Spleen (tissue), 11 donors: ENCODE measurements around the gene FKBP7. TPM values are rescaled to one million over a fixed set of nuclear protein-coding genes. Genes with fewer than 3 reads are reported as not detected.

Experiments
- DNase-seq: peaks from one replicate; pipeline ENCODE4 v3.0.0-alpha.2; 2020
- H3K27ac ChIP-seq, 8 donors: fragments of 200-600 bp; sonication (generic) in 7 of 8; 1 replicate in 4 of 8; 2 replicates in 4 of 8; pipeline versions ENCODE4 v1.5.0 to v1.8.0; 2016 to 2021; ENCODE audit warnings: inconsistent platforms in 4 of 8, mild to moderate bottlenecking in 4 of 8, moderate library complexity in 1 of 8
- H3K27me3 ChIP-seq, 7 donors: fragments of 200-600 bp; sonication (generic) in 6 of 7; replicated peaks in 1 of 7; 1 replicate in 4 of 7; 2 replicates in 3 of 7; pipeline versions ENCODE4 v1.5.0 to v1.8.0; 2016 to 2021; ENCODE audit warnings: inconsistent platforms in 3 of 7, mild to moderate bottlenecking in 1 of 7
- H3K36me3 ChIP-seq, 6 donors: fragments of 200-600 bp; sonication (generic) in 5 of 6; 1 replicate in 4 of 6; 2 replicates in 2 of 6; pipeline versions ENCODE4 v1.5.0 to v1.8.0; 2016 to 2021; ENCODE audit warnings: inconsistent platforms in 2 of 6
- H3K4me1 ChIP-seq, 6 donors: fragments of 200-600 bp; sonication (generic) in 5 of 6; 1 replicate in 3 of 6; 2 replicates in 3 of 6; pipeline versions ENCODE4 v1.5.0 to v1.8.0; 2016 to 2021; ENCODE audit warnings: inconsistent platforms in 3 of 6
- H3K4me3 ChIP-seq, 8 donors: fragments of 200-600 bp; sonication (generic) in 7 of 8; 1 replicate in 4 of 8; 2 replicates in 4 of 8; pipeline versions ENCODE4 v1.5.0 to v1.8.0; 2016 to 2021; ENCODE audit warnings: inconsistent platforms in 4 of 8, mild to moderate bottlenecking in 4 of 8, moderate library complexity in 2 of 8
- H3K9me3 ChIP-seq, 8 donors: fragments of 200-600 bp; sonication (generic) in 7 of 8; 1 replicate in 4 of 8; 2 replicates in 4 of 8; pipeline versions ENCODE4 v1.5.0 to v1.8.0; 2016 to 2021; ENCODE audit warnings: inconsistent platforms in 4 of 8
- POLR2A ChIP-seq, 3 donors: fragments of 450-650 bp; IDR thresholded peaks; one replicate each; pipeline ENCODE4 v1.5.1; 2017; ENCODE audit warnings: antibody characterized with exemption in 3 of 3, mild to moderate bottlenecking in 1 of 3
- POLR2AphosphoS5 ChIP-seq, 3 donors: sonication (generic); formaldehyde crosslinking; IDR thresholded peaks; one replicate each; pipeline ENCODE4 v1.5.1; 2017; ENCODE audit warnings: antibody characterized with exemption in 3 of 3
- WGBS, 5 donors: extraction: QIAGEN DNeasy Blood & Tissue Kit in 3 of 5; methylation state at CpG; one replicate each; pipeline versions ENCODE4 v1.1.5 to v1.1.7; 2013 to 2018; 5-methylcytosine and 5-hydroxymethylcytosine counted together
- intact Hi-C: fragments of 100-400 bp; cut with DNase I; formaldehyde crosslinking; loops from one replicate; pipeline ENCODE4 v1.15.0; 2023; ENCODE audit warnings: low total_unique reads
- polyA plus RNA-seq, 3 donors: library from polyadenylated mRNA; stranded (reverse); fragments of 200-250 nt; gene quantifications; one replicate each; pipeline ENCODE4 v1.2.1, GENCODE V29; 2013
- total RNA-seq, 7 donors: library from RNA; depleted of rRNA in 3 of 7; stranded (reverse); fragments of >200 nt in 3 of 7; fragmentation: NEBNext Ultra II Directional in 4 of 7; extraction: Animal tissue kit (Norgen Biotek cat#: 25700) in 4 of 7; gene quantifications; one replicate each; pipeline versions ENCODE4 v1.1.0 to v1.2.1, GENCODE V29; 2016 to 2021
- TF ChIP-seq, protein P1 (sequence below), 11 experiments: fragments of 200-600 bp in 7 of 11; fragments of 450-650 bp in 4 of 11; sonication (generic) in 4 of 11; IDR thresholded peaks in 8 of 11; conservative IDR thresholded peaks in 3 of 11; 1 replicate in 7 of 11; 2 replicates in 4 of 11; pipeline versions ENCODE4 v1.4.0 to v1.8.0; 2016 to 2021; ENCODE audit warnings: antibody characterized with exemption in 11 of 11, inconsistent platforms in 4 of 11, mild to moderate bottlenecking in 1 of 11
- donor health status: healthy with polysubstance abuse.
- donor health status: DM: no; HTN: no; CAD: no; lungs with moderate emphysema.
- donor health status: DM: no; HTN: no; CAD: no.
- donor health status: Bipolar disorder and iron deficiency.
- donor health status: healthy.
- donor health status: DM: no; HTN: no; CAD: no.
- donor health status: DM: yes; HTN: yes; CAD: no.

FKBP7 gene
- total and polyA plus RNA-seq, 10 donors, result 1.8 to 5.8 (median 3.6) TPM

DNA sequence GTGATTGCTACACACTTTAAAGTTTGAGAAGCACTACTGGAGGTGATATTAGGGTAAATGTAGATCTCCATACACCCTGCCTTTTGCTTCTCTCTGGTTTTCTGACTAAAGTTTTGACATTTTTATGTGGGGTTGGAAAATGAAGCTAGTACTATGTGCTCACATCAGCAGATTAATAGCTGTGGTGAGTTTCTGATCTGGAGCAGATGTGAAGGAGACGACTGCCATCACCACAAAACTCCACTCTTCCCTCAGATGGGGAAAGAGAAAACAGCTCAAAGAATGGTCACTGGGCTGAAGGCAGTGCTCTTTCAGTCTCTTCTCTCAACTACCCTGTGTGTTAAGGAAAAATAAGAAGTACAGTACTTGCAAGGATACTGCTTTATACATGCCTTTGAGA is 39.1 kb upstream of the FKBP7 start:
- WGBS, 5 donors, result 79 to 96% (median 82%) methylated on average over 1 of the region's 1 CpG
- Histone ChIP-seq H3K4me1 (peaks cover 0 to 1% (median 0%) of the 10 kb centered on the region in 6 donors), H3K4me3 (no peak overlapping the region), H3K36me3 (peaks cover 0 to 41% (median 8%) of the 10 kb centered on the region in 6 donors), H3K27ac (no peak overlapping the region), H3K27me3 (no peaks in the 10 kb centered on the region), H3K9me3 (no peaks in the 10 kb centered on the region)
- intact Hi-C loops, result no loop called here
- DNase-seq, result no peak
- TF ChIP-seq POLR2A (IDR thresholded peaks at IDR 0.05) (no peak), POLR2AphosphoS5 (IDR thresholded peaks at IDR 0.05) (no peak)
- TF ChIP-seq, protein P1, sequence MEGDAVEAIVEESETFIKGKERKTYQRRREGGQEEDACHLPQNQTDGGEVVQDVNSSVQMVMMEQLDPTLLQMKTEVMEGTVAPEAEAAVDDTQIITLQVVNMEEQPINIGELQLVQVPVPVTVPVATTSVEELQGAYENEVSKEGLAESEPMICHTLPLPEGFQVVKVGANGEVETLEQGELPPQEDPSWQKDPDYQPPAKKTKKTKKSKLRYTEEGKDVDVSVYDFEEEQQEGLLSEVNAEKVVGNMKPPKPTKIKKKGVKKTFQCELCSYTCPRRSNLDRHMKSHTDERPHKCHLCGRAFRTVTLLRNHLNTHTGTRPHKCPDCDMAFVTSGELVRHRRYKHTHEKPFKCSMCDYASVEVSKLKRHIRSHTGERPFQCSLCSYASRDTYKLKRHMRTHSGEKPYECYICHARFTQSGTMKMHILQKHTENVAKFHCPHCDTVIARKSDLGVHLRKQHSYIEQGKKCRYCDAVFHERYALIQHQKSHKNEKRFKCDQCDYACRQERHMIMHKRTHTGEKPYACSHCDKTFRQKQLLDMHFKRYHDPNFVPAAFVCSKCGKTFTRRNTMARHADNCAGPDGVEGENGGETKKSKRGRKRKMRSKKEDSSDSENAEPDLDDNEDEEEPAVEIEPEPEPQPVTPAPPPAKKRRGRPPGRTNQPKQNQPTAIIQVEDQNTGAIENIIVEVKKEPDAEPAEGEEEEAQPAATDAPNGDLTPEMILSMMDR (IDR thresholded peaks at IDR 0.05 in 8 of 11, conservative IDR thresholded peaks at IDR 0.05 in 3 of 11), result no peak

DNA sequence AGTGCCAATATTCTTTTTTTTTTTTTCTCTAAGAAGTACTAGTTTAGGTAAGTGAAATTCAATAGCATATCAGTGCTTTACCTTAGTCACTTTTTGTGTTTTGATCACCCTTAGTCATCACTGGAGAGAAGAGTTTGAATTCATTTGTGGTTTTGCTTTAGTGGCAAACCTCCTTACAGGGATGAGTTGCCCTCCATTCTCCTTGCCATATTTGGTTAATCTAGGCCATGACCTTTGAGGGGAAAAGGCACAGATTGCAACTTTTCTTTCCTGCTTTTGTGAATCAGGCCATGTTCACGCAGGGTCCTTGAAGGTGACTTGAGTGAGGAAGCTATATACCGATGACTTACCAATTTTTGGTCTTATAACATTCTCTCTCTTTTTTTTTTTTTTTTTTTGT is 36.3 kb upstream of the FKBP7 start:
- Histone ChIP-seq H3K36me3 (peaks cover 0 to 66% (median 17%) of the 10 kb centered on the region in 6 donors), H3K9me3 (no peaks in the 10 kb centered on the region), H3K4me3 (no peak overlapping the region), H3K27ac (no peak overlapping the region), H3K4me1 (no peaks in the 10 kb centered on the region), H3K27me3 (no peaks in the 10 kb centered on the region)
- TF ChIP-seq, protein P1 (IDR thresholded peaks at IDR 0.05 in 8 of 11, conservative IDR thresholded peaks at IDR 0.05 in 3 of 11), result no peak
- no peak for TF ChIP-seq POLR2A (IDR thresholded peaks at IDR 0.05)
- no peak for TF ChIP-seq POLR2AphosphoS5 (IDR thresholded peaks at IDR 0.05)
- DNase-seq, result no peak
- intact Hi-C loops, result no loop called here
- WGBS, 5 donors, result 54 to 71% (median 63%) methylated on average over 2 of the region's 2 CpGs

DNA sequence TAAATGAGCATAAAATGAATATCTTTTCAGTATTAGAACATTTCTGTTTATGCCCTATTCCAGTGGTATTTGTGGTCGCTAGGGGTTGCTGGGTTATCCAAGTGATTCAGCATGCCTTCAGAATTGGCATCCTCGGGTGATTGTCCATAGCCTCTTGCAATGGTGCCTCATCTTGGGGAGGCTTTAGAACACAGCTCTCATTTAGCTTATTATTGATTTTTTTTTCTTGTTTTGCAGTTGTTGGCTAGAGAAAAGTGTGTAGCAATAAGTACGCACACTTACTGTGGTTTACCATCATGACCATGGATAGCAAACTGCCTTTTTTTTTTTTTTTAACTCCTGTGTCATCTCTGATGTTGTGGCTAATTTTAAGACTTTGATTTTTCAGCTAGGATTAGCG is 35.5 kb upstream of the FKBP7 start:
- Histone ChIP-seq H3K4me3 (no peak overlapping the region), H3K36me3 (peaks cover 0 to 69% (median 19%) of the 10 kb centered on the region in 6 donors), H3K9me3 (no peaks in the 10 kb centered on the region), H3K4me1 (no peaks in the 10 kb centered on the region), H3K27me3 (no peaks in the 10 kb centered on the region), H3K27ac (no peak overlapping the region)
- intact Hi-C loops, result no loop called here
- 87 to 94% (median 90%) methylated on average over 4 of the region's 4 CpGs for WGBS, 5 donors
- no peak for DNase-seq
- TF ChIP-seq POLR2A (IDR thresholded peaks at IDR 0.05) (no peak), POLR2AphosphoS5 (IDR thresholded peaks at IDR 0.05) (no peak)
- TF ChIP-seq, protein P1 (IDR thresholded peaks at IDR 0.05 in 8 of 11, conservative IDR thresholded peaks at IDR 0.05 in 3 of 11), result no peak

DNA sequence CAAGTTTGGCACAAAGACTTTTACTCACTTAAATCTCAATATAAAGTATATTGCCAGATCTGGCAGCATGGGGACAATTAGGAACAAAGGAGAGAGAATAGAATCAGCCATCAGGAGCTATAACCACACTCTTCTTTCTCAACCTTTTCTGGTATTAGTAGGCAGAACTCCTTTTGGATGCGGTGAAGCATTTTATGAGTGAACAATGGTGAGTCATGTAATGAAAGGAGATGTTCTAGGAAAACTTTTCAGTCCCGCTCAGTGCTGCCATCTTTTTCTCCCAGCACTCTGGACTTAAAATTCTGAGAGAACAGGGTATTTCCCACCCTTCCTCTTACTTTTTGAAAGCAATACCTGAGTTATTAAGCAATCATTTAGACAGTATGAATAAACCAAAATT is 34.1 kb upstream of the FKBP7 start:
- TF ChIP-seq, protein P1 (IDR thresholded peaks at IDR 0.05 in 8 of 11, conservative IDR thresholded peaks at IDR 0.05 in 3 of 11), result no peak
- TF ChIP-seq POLR2A (IDR thresholded peaks at IDR 0.05), result no peak
- TF ChIP-seq POLR2AphosphoS5 (IDR thresholded peaks at IDR 0.05), result no peak
- 89 to 93% (median 91%) methylated on average over 2 of the region's 2 CpGs for WGBS, 5 donors
- no peaks in the 10 kb centered on the region for H3K4me1 ChIP-seq
- no peaks in the 10 kb centered on the region for H3K9me3 ChIP-seq
- intact Hi-C loops, result no loop called here
- peaks cover 0 to 56% (median 11%) of the 10 kb centered on the region in 6 donors for H3K36me3 ChIP-seq
- no peaks in the 10 kb centered on the region for H3K27me3 ChIP-seq
- H3K27ac ChIP-seq, result no peak overlapping the region
- DNase-seq, result no peak
- H3K4me3 ChIP-seq, result no peak overlapping the region
